Activated T-helper 1 cell treated with Interleukin-2 at 50 U/mL for 16 hours (primary cell): ENCODE measurements around the gene IMMP2L.
"Not testable (repeated sequence)": the region's sequence is repeated elsewhere in the genome, so short reads cannot be mapped to it uniquely, and the experiment has no call there.

Experiments
- DNase-seq: peaks from one replicate; pipeline ENCODE4 v3.0.0-alpha.2; 2020; ENCODE audit warnings: low read depth

The IMMP2L gene

GRCh38 chr7:111329367-111330234, 232.7 kb downstream of the IMMP2L start:
- no peak for DNase-seq

- DNase-seq = no peak
These were observed 233.8 kb downstream of the IMMP2L start for GRCh38 chr7:111328487-111328886.

GRCh38 chr7:111324776-111325175, 237.5 kb downstream of the IMMP2L start:
- DNase-seq = no peak

- no peak for DNase-seq
These were observed 238.1 kb downstream of the IMMP2L start for GRCh38 chr7:111324228-111324627.

- DNase-seq = not testable (repeated sequence)
These were observed 238.6 kb downstream of the IMMP2L start for GRCh38 chr7:111323670-111324069.

- DNase-seq = no peak
These were observed 242.2 kb downstream of the IMMP2L start for GRCh38 chr7:111320133-111320532.

GRCh38 chr7:111312966-111313365, 249.3 kb downstream of the IMMP2L start:
- DNase-seq = no peak

GRCh38 chr7:111308691-111309090, 253.6 kb downstream of the IMMP2L start:
- no peak for DNase-seq

- DNase-seq = no peak
These were observed 260.4 kb downstream of the IMMP2L start for GRCh38 chr7:111301891-111302290.

GRCh38 chr7:111294494-111294893, 267.8 kb downstream of the IMMP2L start:
- DNase-seq = no peak

- DNase-seq = no peak
These were observed 270.2 kb downstream of the IMMP2L start for GRCh38 chr7:111292026-111292470.

- no peak for DNase-seq
These were observed 271.3 kb downstream of the IMMP2L start for GRCh38 chr7:111290982-111291381.

GRCh38 chr7:111290419-111290818, 271.9 kb downstream of the IMMP2L start:
- DNase-seq = no peak

GRCh38 chr7:111288441-111288840, 273.9 kb downstream of the IMMP2L start:
- not testable (repeated sequence) for DNase-seq

- DNase-seq = no peak
These were observed 279.7 kb downstream of the IMMP2L start for GRCh38 chr7:111282626-111283025.

GRCh38 chr7:111274857-111275256, 287.4 kb downstream of the IMMP2L start:
- no peak for DNase-seq

- DNase-seq = no peak
These were observed 290.2 kb downstream of the IMMP2L start for GRCh38 chr7:111272092-111272491.

- not testable (repeated sequence) for DNase-seq
These were observed 291.5 kb downstream of the IMMP2L start for GRCh38 chr7:111270794-111271193.

GRCh38 chr7:111268941-111269340, 293.4 kb downstream of the IMMP2L start:
- no peak for DNase-seq

- no peak for DNase-seq
These were observed 295.7 kb downstream of the IMMP2L start for GRCh38 chr7:111266613-111267012.

GRCh38 chr7:111265394-111265793, 296.9 kb downstream of the IMMP2L start:
- DNase-seq = no peak

GRCh38 chr7:111264981-111265380, 297.3 kb downstream of the IMMP2L start:
- no peak for DNase-seq

GRCh38 chr7:111264111-111264868, 298.0 kb downstream of the IMMP2L start:
- DNase-seq = no peak
